NCI-H748 treated with DMSO at 0.1 percent for 48 hours (cell line): Measurements from ENCODE around the gene RAPGEF1.
"Not testable (repeated sequence)": the region's sequence is repeated elsewhere in the genome, so short reads cannot be mapped to it uniquely, and the experiment has no call there.

ENCODE experiments used
- DNase-seq: peaks from one replicate; lab custom pipeline; 2025; lab: John Stamatoyannopoulos, UW

The RAPGEF1 gene

GRCh38 chr9:131557855-131558548 lies 181.9 kb downstream of the RAPGEF1 start:
- no peak for DNase-seq

GRCh38 chr9:131555841-131556673 lies 183.8 kb downstream of the RAPGEF1 start:
- no peak for DNase-seq

GRCh38 chr9:131554843-131555351 lies 185.0 kb downstream of the RAPGEF1 start:
- no peak for DNase-seq

DNA sequence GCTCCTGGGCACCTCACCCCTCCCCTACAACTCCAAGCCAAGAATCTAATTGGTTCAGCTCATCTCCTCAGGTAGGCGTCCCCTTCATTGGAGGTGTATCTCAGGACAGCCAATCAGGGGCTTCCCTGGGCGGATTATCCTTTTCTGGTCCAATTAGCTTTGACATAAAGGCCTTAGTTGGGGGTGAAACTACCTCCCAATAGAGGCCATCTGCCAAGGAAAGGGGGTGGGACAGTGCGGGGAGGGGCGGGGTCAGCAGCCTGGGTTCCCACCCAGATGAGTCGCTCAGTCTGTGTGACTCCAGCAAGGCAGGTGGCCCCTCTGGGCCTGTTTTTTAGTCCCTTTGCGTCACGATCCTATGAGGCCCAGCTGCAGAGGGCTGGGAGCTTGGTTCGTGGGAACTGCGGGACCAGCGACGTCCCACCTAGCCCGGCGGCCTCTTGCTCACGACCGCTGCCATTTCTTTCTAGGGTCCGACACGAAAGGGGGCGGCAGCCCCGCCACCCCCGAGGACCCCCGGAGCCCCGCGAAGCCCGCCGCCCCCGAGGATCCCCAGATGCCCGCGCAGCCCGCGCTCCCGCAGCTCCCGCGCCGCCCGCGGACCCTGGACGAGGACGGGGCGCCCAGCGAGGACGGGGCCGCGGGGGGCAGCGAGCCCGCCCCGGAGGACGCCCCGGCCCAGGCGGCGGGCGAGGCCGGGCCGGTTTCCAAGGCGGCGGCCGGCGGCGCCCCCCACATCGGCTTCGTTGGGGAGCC lies 185.6 kb downstream of the RAPGEF1 start:
- DNase-seq: no peak

DNA sequence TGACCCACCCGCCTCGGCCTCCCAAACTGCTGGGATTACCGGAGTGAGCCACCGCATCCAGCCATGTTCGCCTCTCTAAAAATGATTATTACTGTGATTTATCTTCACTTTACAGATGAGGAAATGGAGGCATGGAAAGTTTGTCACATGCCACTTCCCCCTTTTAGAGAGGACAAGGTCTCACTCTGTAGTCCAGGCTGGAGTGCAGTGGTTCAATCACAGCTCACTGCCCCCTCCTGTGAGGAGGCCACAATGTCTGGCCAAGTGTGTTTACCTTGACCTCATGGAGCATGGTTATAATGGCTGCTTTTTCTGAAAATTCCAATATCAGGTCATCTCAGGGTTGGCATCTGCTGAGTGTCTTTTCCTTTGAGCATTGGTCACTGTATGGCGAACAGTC lies 187.8 kb downstream of the RAPGEF1 start:
- DNase-seq: no peak

- not testable (repeated sequence) for DNase-seq
Observed at GRCh38 chr9:131550465-131550864, 189.4 kb downstream of the RAPGEF1 start.

GRCh38 chr9:131549186-131549585 lies 190.7 kb downstream of the RAPGEF1 start:
- not testable (repeated sequence) for DNase-seq

DNA sequence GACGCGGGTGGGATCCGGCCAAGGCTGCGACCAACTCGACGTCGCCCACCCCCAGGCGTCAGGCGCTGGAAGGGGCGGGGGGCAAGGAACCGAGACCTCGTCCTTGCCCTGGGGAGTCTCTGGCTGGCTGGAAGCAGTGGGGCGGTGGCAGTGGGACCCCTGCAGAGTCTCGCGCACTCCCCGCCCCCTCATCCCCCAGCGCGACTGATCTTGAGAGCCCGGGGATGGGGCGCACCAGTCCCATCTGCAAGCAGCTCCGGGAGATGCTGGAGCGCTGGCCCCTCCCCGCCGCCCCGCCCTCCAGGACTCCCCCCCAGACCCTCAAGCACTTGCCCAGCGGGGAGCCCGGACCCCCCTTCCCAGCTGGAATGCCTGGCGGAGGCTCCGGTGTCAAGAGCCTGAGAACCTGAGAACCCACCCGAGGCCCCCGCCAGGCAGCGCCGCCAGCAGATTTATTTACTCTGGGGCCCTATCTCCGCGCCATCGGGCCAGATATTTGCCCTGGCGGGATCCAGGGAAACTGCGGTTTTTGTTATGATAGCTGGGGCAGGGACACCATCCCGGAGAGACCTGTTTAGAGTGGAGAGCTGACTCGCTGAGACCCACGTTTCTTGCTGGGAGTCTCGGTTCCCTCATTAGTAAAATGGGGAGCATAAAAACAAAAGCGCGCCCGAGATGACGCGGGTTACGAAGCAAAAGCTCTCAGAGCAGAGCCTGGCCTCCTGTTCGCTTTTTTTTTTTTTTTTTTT lies 193.4 kb downstream of the RAPGEF1 start:
- DNase-seq: peak; percentile 17

DNA sequence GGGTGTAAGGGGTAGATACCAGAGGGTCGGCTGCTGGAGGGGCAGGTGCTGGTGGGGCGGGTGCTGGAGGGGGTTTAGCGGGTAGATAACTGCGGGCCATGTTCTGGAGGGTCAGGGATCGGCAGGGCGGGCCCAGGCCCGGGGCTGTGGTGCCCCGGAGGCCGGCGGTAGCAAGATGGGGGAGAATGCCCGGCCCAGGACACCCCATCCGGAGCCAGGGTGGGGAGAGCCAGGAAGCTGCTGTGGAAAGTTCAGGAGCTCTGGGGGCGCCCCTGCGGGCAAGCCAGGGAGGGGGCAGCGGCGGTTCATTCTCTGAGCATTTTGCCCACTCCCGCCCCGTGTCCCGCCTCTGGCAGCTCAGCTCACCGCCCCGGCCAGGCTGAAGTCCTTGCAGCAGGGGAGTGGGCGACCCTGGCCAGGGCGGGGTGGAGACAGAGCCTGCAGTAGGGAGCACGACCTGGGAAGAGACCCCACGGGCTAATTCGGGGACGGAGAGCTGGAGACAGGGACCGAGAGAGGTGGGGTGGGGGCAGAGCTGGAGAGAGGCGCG lies 194.0 kb downstream of the RAPGEF1 start:
- no peak for DNase-seq

DNA sequence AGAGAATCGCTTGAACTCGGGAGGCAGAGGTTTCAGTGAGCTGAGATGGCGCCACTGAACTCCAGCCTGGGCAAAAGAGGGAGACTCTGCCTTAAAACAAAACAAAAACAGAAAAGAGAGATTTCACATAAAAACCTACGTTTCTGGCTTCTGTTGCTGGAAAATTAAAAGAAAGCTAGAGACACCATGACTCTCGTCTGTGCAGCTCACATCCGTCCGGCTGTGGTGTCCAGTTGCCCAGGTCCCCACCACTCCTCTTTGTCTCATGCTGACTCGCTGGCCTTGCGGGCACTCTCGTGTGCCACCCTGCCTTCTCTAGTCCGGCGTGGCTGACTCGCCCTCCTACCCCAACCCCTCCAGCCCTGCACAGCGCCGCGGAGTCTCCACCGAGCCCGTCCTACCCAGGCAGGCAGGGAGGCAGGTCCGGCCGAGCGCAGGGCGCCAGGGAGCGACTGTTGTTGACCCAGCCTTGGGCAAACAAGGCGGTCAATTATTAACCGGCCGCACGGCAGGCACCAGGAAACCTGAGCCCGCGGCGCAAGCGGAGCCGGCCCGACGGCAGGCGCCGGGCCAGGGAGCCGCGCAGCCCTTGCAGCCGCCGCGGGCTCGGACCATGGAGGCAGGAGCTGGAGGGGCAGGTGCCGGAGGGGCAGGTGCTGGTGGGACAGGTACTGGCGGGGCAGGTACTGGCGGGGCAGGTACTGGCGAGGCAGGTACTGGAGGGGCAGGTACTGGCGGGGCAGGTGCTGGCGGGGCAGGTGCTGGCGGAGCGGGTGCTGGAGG lies 194.7 kb downstream of the RAPGEF1 start, which contains the start of gene PRRT1B:
PRRT1B (plus strand) TSS at position 521 of the 783 bp plus-strand sequence; CDS start at position 614, 93 bp downstream.
- DNase-seq: peak; percentile 39

DNA sequence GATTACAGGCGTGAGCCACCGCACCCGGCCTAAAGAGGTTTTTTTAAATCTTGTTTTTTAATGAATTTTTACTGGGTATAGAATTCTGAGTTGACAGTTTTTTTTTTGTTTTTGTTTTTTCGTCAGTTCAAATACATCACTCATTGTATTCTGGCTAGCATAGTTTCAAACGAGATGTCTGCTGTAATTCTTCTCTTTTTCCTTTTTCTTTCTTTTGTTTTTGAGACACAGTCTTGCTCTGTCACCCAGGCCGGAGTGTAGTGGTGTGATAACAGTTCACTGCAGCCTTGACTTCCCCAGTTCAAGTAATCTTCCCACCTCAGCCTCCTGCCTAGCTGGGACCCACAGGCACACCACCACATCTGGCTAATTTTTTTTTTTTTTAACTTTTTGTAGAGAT lies 196.7 kb downstream of the RAPGEF1 start:
- no peak for DNase-seq

GRCh38 chr9:131539223-131539923 lies 200.5 kb downstream of the RAPGEF1 start:
- no peak for DNase-seq

DNA sequence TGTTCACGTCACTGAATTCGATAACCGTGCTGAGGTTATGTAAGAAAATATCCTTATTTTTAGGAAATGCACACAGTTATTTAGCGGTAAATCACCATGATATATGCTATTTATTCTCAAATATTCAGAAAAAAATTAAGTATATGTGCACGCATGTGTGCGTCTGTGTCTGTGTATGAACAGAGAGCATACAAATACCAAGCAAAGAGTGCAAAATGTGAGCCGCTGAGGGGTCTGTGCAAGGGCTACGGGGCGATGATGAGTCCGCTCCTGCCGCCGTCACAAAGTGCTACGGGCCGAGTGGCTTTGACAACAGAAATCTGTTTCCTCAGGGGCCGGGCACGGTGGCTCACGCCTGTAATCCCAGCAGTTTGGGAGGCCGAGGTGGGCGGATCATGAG lies 201.9 kb downstream of the RAPGEF1 start:
- DNase-seq: no peak

- DNase-seq: no peak
Observed at GRCh38 chr9:131534721-131535237, 205.1 kb downstream of the RAPGEF1 start.

DNA sequence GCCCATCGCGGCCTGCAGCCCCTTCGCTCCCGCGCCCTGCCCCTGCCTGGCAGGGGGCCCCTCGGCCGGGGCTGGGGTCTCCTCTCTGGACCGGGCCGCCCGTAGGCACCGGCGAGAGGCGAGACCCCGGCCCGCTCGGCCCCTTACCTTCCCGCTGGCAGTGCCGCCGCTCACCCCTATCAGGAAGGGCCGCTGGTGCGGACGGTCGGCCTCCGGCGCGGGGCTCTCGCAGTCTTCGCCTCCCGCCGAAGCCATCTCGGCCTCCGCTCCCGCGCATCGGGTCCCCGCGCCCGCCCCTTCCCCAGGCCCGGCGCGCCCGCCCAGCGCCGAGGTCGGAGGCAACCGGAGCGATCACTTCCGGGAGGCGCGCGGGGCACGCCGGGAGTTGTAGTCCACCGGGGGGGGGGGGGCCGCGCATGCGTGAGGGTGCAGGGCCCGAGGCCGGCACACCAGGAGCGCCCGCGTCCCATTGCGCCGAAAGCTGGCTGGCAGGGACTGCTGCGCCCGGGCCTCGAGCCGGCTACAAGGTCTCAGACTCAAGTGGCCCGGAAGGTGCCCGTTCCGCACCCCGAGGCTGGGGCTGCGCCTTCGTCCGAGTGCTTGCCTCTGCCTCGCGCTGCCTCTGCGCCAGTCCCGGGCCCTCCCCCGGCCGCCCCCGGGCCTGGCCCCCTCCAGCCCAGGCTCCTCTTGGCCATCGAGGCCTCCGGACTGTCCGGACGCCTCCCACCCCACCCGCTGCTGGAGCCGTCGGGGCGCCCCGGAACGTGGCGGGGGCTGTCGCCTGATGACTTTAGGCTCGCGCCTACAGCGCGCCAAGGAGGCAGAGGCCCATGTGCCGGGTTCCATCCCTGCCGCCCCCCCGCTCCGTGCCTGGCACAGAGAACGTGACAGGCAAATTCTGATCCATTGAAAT lies 208.7 kb downstream of the RAPGEF1 start, which contains the start of gene UCK1:
UCK1 (minus strand) TSS at position 344 of the 913 bp plus-strand sequence; CDS start at position 255, 89 bp downstream.
- peak; percentile 24 for DNase-seq

GRCh38 chr9:131530546-131530919 lies 209.3 kb downstream of the RAPGEF1 start:
- DNase-seq: no peak

DNA sequence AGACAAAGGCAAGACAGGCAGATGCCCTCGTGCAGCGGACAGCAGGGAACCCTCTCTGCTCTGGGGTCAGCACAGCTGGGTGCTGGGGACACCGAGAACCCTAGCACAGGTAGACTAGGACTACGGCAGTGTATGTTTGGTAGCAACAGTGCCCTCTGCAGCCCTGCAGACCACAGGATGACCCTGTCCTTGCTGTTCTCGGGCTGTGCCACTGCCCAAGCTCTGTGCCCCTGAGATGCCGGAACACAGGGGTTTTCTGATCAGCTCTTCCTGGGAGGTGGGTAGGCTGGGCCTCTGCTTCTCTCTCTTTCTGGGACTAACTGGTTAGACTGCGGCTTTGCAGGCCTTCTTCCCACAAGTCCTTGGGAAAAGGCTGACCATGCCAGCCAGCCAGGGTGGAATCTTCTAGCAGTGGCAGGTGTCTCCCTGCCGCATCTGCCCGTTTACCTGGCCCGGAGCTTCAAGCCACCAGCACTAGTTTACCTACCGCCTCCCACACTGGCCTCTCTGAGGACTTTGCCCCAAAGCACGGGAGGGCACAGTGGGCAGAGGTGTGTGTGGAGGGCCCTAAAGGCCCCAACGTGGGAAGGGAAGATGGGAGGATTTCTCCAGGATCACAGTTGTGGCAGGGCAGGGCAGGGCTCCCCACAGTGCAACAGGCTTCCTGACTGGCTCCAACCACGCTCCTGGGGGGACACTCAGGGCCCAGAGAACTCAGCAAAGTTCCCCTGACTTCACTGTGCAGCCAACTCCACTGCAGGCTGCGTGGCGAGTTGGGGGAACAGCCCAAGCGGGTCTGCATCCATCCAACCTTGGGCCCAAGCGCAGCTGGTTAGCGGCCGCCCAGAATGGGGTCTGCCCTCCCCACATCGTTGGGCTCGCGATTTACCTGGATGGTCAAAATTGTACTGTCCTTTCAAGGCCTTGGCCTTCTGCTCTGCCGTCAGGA lies 210.0 kb downstream of the RAPGEF1 start:
- DNase-seq: no peak
